Upper lobe of right lung (tissue), 1 donor: ENCODE data around the gene INHBC. TPM values are rescaled to one million over a fixed set of nuclear protein-coding genes. Genes with fewer than 3 reads are reported as not detected.

Experiments used
- ATAC-seq: fragments of 200-7000 bp; cut with Tn5 transposase; one replicate; pipeline ENCODE4 v1.9.1; 2020; ENCODE audit warnings: mild to moderate bottlenecking, moderate library complexity
- DNase-seq: peaks from one replicate; pipeline ENCODE4 v3.0.0-alpha.2; 2020
- H3K27ac ChIP-seq: fragments of 200-600 bp; one replicate; pipeline ENCODE4 v1.8.0; 2022
- H3K27me3 ChIP-seq: fragments of 200-600 bp; one replicate; pipeline ENCODE4 v1.8.0; 2022; ENCODE audit warnings: mild to moderate bottlenecking
- H3K36me3 ChIP-seq: fragments of 200-600 bp; one replicate; pipeline ENCODE4 v1.8.0; 2022
- H3K4me1 ChIP-seq: fragments of 200-600 bp; one replicate; pipeline ENCODE4 v1.8.0; 2022
- H3K4me3 ChIP-seq: fragments of 200-600 bp; one replicate; pipeline ENCODE4 v1.8.0; 2022; ENCODE audit warnings: mild to moderate bottlenecking
- H3K9me3 ChIP-seq: fragments of 200-600 bp; one replicate; pipeline ENCODE4 v1.8.0; 2022
- CTCF ChIP-seq: fragments of 200-600 bp; IDR thresholded peaks from one replicate; pipeline ENCODE4 v1.8.0; 2022; ENCODE audit warnings: antibody characterized with exemption
- intact Hi-C: fragments of 100-400 bp; cut with DNase I; formaldehyde crosslinking; loops from one replicate; pipeline ENCODE4 v1.11.0; 2022
- total RNA-seq: library from RNA; stranded (reverse); fragmentation: NEBNext Ultra II Directional; extraction: Animal tissue kit (Norgen Biotek cat#: 25700); gene quantifications from one replicate; pipeline ENCODE4 v1.2.1, GENCODE V29; 2021
- donor health status: DM: no; HTN: yes; CAD: no; lungs with severe emphysema.

INHBC gene
- total RNA-seq, 1 donor from 2014 or later, result not detected

GRCh38 chr12:57460468-57460784, 25.8 kb downstream of the INHBC start:
- DNase-seq (no peak), ATAC-seq (no peak)
- intact Hi-C loops, result no loop called here
- H3K27me3 ChIP-seq, result peaks cover 6% of the 10 kb centered on the region
- H3K27ac ChIP-seq, result no peak overlapping the region
- peak overlapping the region; percentile 79 for H3K4me3 ChIP-seq
- TF ChIP-seq CTCF, result no peak
- no peaks in the 10 kb centered on the region for H3K9me3 ChIP-seq
- H3K36me3 ChIP-seq, result no peaks in the 10 kb centered on the region
- H3K4me1 ChIP-seq, result peaks cover 32% of the 10 kb centered on the region

GRCh38 chr12:57460841-57461275, 26.3 kb downstream of the INHBC start:
- Histone ChIP-seq H3K27ac (no peak overlapping the region), H3K27me3 (peaks cover 6% of the 10 kb centered on the region), H3K4me3 (peak overlapping the region; percentile 65), H3K36me3 (no peaks in the 10 kb centered on the region), H3K4me1 (peaks cover 32% of the 10 kb centered on the region), H3K9me3 (no peaks in the 10 kb centered on the region)
- intact Hi-C loops, result no loop called here
- DNase-seq, result no peak
- ATAC-seq, result no peak
- no peak for TF ChIP-seq CTCF

- peaks cover 32% of the 10 kb centered on the region for H3K4me1 ChIP-seq
- no peak overlapping the region for H3K27ac ChIP-seq
- ATAC-seq (peak; percentile 3), DNase-seq (peak; percentile 71)
- intact Hi-C loops, result no loop called here
- H3K9me3 ChIP-seq, result no peaks in the 10 kb centered on the region
- TF ChIP-seq CTCF, result no peak
- H3K27me3 ChIP-seq, result peaks cover 6% of the 10 kb centered on the region
- H3K4me3 ChIP-seq, result peak overlapping the region; percentile 65
- H3K36me3 ChIP-seq, result no peaks in the 10 kb centered on the region
Measured at GRCh38 chr12:57461276-57461916, 26.8 kb downstream of the INHBC start.

GRCh38 chr12:57461917-57462250, 27.3 kb downstream of the INHBC start:
- H3K9me3 ChIP-seq, result no peaks in the 10 kb centered on the region
- TF ChIP-seq CTCF, result no peak
- no peaks in the 10 kb centered on the region for H3K36me3 ChIP-seq
- intact Hi-C loops, result no loop called here
- ATAC-seq (no peak), DNase-seq (no peak)
- peaks cover 32% of the 10 kb centered on the region for H3K4me1 ChIP-seq
- peak overlapping the region; percentile 65 for H3K4me3 ChIP-seq
- peaks cover 6% of the 10 kb centered on the region for H3K27me3 ChIP-seq
- no peak overlapping the region for H3K27ac ChIP-seq

DNA sequence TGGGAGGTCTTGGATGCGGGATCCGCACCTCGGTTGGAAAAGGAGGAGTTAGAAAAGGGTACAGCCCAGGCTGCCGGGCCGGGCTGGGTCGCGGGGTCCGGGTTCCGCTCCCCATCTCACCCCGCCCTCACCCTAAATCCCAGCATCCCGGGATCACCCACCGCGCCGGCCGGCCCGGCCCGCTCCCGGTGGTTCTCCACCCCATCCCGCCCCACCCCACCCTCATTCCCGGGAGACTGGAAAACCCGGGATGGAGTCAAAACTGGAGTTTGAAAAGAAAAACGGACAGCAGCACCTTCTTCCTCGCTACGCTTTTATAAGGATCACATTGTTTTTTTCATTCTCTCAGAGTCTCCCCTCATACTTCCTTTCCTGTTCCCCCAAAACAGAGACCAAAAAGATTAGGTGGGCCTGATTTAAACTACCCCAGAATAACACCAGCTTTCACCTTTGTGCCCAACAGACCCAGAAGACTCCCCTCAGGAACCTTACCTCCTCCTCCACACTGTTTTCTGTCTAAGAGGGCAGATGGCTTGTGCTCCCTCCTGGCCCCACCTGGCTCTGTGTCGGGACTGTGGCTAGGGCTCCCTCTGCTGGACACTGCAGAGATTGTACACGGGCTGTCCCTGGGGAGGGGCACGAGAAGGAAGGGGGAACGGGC, 27.8 kb downstream of the INHBC start:
- H3K27ac ChIP-seq, result peak overlapping the region; percentile 51
- H3K4me3 ChIP-seq, result peak overlapping the region; percentile 65

More for the DNA sequence above, 27.8 kb downstream of the INHBC start:
- Histone ChIP-seq H3K4me1 (peaks cover 32% of the 10 kb centered on the region), H3K36me3 (no peaks in the 10 kb centered on the region), H3K27me3 (peaks cover 6% of the 10 kb centered on the region), H3K9me3 (no peaks in the 10 kb centered on the region)
- DNase-seq (peak; percentile 90), ATAC-seq (peak; percentile 87)
- peak; percentile 94 for TF ChIP-seq CTCF
- intact Hi-C loops, result no loop called here
